Gastrocnemius medialis (tissue), 4 donors: ENCODE results near the gene PPP2R2B. TPM values are rescaled to one million over a fixed set of nuclear protein-coding genes. Genes with fewer than 3 reads are reported as not detected.

Experiments
- ATAC-seq, 2 donors: fragments of 150-250 bp; one replicate each; pipeline ENCODE4 v1.9.1; 2016
- DNase-seq, 2 donors: peaks; one replicate each; pipeline ENCODE4 v3.0.0-alpha.2; 2019
- H3K27ac ChIP-seq, 4 donors: fragments of 200-600 bp; sonication (generic); 1 replicate in 1 of 4; 2 replicates in 3 of 4; pipeline ENCODE4 v1.5.1; 2016 to 2018; ENCODE audit warnings: mild to moderate bottlenecking in 2 of 4, moderate library complexity in 1 of 4
- H3K27me3 ChIP-seq, 3 donors: fragments of 200-600 bp; sonication (generic) in 2 of 3; 1 replicate in 1 of 3; 2 replicates in 2 of 3; pipeline versions ENCODE4 v1.5.1 to v1.6.0; 2016 to 2019; ENCODE audit warnings: mild to moderate bottlenecking in 1 of 3, moderate library complexity in 1 of 3
- H3K36me3 ChIP-seq, 2 donors: fragments of 200-600 bp; sonication (generic) in 1 of 2; one replicate each; pipeline ENCODE4 v1.5.1; 2017 to 2018
- H3K4me1 ChIP-seq, 2 donors: fragments of 200-600 bp; sonication (generic) in 1 of 2; one replicate each; pipeline ENCODE4 v1.5.1; 2016 to 2017; ENCODE audit warnings: mild to moderate bottlenecking in 2 of 2
- H3K4me3 ChIP-seq, 4 donors: fragments of 200-600 bp; sonication (generic) in 3 of 4; 1 replicate in 1 of 4; 2 replicates in 3 of 4; pipeline ENCODE4 v1.5.1; 2016 to 2019; ENCODE audit warnings: mild to moderate bottlenecking in 2 of 4
- H3K9me3 ChIP-seq, 3 donors: fragments of 200-600 bp; sonication (generic) in 2 of 3; 1 replicate in 1 of 3; 2 replicates in 2 of 3; pipeline ENCODE4 v1.5.1; 2016 to 2019
- CTCF ChIP-seq, 5 experiments: fragments of 450-650 bp in 3 of 5; fragments of 200-600 bp in 2 of 5; sonication (generic) in 2 of 5; IDR thresholded peaks in 4 of 5; conservative IDR thresholded peaks in 1 of 5; 1 replicate in 4 of 5; 2 replicates in 1 of 5; pipeline ENCODE4 v1.5.1; 2016 to 2019; ENCODE audit warnings: antibody characterized with exemption in 5 of 5, mild to moderate bottlenecking in 3 of 5, moderate library complexity in 3 of 5
- POLR2A ChIP-seq, 2 donors: fragments of 450-650 bp; IDR thresholded peaks; one replicate each; pipeline ENCODE4 v1.6.1; 2017; ENCODE audit warnings: antibody characterized with exemption in 2 of 2, mild to moderate bottlenecking in 2 of 2, moderate library complexity in 2 of 2
- in situ Hi-C, 4 donors: fragments of 200-750 bp; cut with MboI; loops; one replicate each; pipeline versions ENCODE4 v1.15.0 to v1.8.0; 2017; ENCODE audit warnings: low sequenced_read_pairs in 4 of 4
- intact Hi-C: fragments of 100-400 bp; cut with DNase I; formaldehyde crosslinking; loops from one replicate; pipeline ENCODE4 v1.15.1; 2023; ENCODE audit warnings: low total_unique reads
- total RNA-seq, 4 donors: library from RNA; depleted of rRNA; stranded (reverse); fragments of >200 nt; gene quantifications; one replicate each; pipeline versions ENCODE4 v1.1.0 to v1.2.3, GENCODE V29; 2016

Gene PPP2R2B
- total RNA-seq, 4 donors from 2014 or later, result 0.04 to 0.76 (median 0.19) TPM; not detected in 1

GRCh38 chr5:146877783-146878475 lies 628 bp downstream of the PPP2R2B start:
- intact Hi-C loops, result no loop called here
- Histone ChIP-seq H3K27ac (no peak overlapping the region), H3K4me1 (peaks cover 4 to 11% of the 10 kb centered on the region in 2 donors), H3K27me3 (peaks cover 17 to 26% (median 19%) of the 10 kb centered on the region in 3 donors), H3K9me3 (no peaks in the 10 kb centered on the region), H3K4me3 (peak overlapping the region; percentile 36 to 47 (median 42)), H3K36me3 (no peaks in the 10 kb centered on the region)
- in situ Hi-C loops, result no loop called here
- ATAC-seq, result no peak
- TF ChIP-seq POLR2A (IDR thresholded peaks at IDR 0.05) (no peak), CTCF (IDR thresholded peaks at IDR 0.05 in 4 of 5, conservative IDR thresholded peaks at IDR 0.05 in 1 of 5) (no peak)
- no peak for DNase-seq

GRCh38 chr5:146877178-146877681 lies 1.3 kb downstream of the PPP2R2B start:
- in situ Hi-C loops (no loop called here), intact Hi-C loops (no loop called here)
- H3K27ac ChIP-seq, result no peak overlapping the region
- H3K4me1 ChIP-seq, result peaks cover 4 to 11% of the 10 kb centered on the region in 2 donors
- no peak for DNase-seq
- H3K4me3 ChIP-seq, result peak overlapping the region; percentile 36 to 47 (median 42)
- H3K9me3 ChIP-seq, result no peaks in the 10 kb centered on the region
- H3K27me3 ChIP-seq, result peaks cover 17 to 26% (median 19%) of the 10 kb centered on the region in 3 donors
- TF ChIP-seq CTCF (IDR thresholded peaks at IDR 0.05 in 4 of 5, conservative IDR thresholded peaks at IDR 0.05 in 1 of 5), result no peak
- TF ChIP-seq POLR2A (IDR thresholded peaks at IDR 0.05), result no peak
- ATAC-seq, result no peak
- H3K36me3 ChIP-seq, result no peaks in the 10 kb centered on the region

GRCh38 chr5:146873186-146873917 lies 5.2 kb downstream of the PPP2R2B start:
- in situ Hi-C loops, result no loop called here

GRCh38 chr5:146872188-146872587 lies 6.4 kb downstream of the PPP2R2B start:
- peaks cover 1 to 12% (median 4%) of the 10 kb centered on the region in 3 donors for H3K27me3 ChIP-seq
- in situ Hi-C loops, result no loop called here
- DNase-seq (no peak), ATAC-seq (no peak)
- no peak for TF ChIP-seq POLR2A (IDR thresholded peaks at IDR 0.05)
- no peak for TF ChIP-seq CTCF (IDR thresholded peaks at IDR 0.05 in 4 of 5, conservative IDR thresholded peaks at IDR 0.05 in 1 of 5)
- H3K4me1 ChIP-seq, result peaks cover 1 to 2% of the 10 kb centered on the region in 2 donors
- no peak overlapping the region for H3K4me3 ChIP-seq
- H3K27ac ChIP-seq, result no peak overlapping the region
- H3K9me3 ChIP-seq, result no peaks in the 10 kb centered on the region
- intact Hi-C loops, result no loop called here
- no peaks in the 10 kb centered on the region for H3K36me3 ChIP-seq

More at GRCh38 chr5:146873186-146873917, 5.2 kb downstream of the PPP2R2B start:
- TF ChIP-seq CTCF (IDR thresholded peaks at IDR 0.05 in 4 of 5, conservative IDR thresholded peaks at IDR 0.05 in 1 of 5) (no peak), POLR2A (IDR thresholded peaks at IDR 0.05) (no peak)
- H3K9me3 ChIP-seq, result no peaks in the 10 kb centered on the region
- H3K4me1 ChIP-seq, result peaks cover 4 to 11% of the 10 kb centered on the region in 2 donors
- DNase-seq, result no peak
- intact Hi-C loops, result no loop called here
- no peaks in the 10 kb centered on the region for H3K36me3 ChIP-seq
- no peak for ATAC-seq
- H3K27ac ChIP-seq, result no peak overlapping the region
- H3K4me3 ChIP-seq, result no peak overlapping the region
- peaks cover 8 to 22% (median 13%) of the 10 kb centered on the region in 3 donors for H3K27me3 ChIP-seq
